WTC11 (cell line): ENCODE results near the gene ATF7.

ENCODE experiments used
- ETV6 ChIP-seq: sonication (generic); formaldehyde crosslinking; IDR thresholded peaks from 2 replicates; pipeline ENCODE4 v1.8.1; 2022; ENCODE audit warnings: mild to moderate bottlenecking, missing genetic modification reagents
- MXD4 ChIP-seq: fragments of 250-450 bp; sonication (Bioruptor Pico); IDR thresholded peaks from 2 replicates; pipeline ENCODE4 v1.8.0; 2021; ENCODE audit warnings: mild to moderate bottlenecking, moderate library complexity, borderline replicate concordance
- NFYB ChIP-seq: sonication (generic); formaldehyde crosslinking; conservative IDR thresholded peaks from 2 replicates; pipeline ENCODE4 v1.8.0; 2022; ENCODE audit warnings: low read depth, missing genetic modification reagents
- RELA ChIP-seq: sonication (generic); formaldehyde crosslinking; IDR thresholded peaks from 2 replicates; pipeline ENCODE4 v1.8.1; 2022; ENCODE audit warnings: missing genetic modification reagents, mild to moderate bottlenecking, borderline replicate concordance
- SMAD4 ChIP-seq: sonication (generic); formaldehyde crosslinking; IDR thresholded peaks from 2 replicates; pipeline ENCODE4 v1.8.0; 2022; ENCODE audit warnings: mild to moderate bottlenecking, missing genetic modification reagents
- SP1 ChIP-seq: sonication (generic); formaldehyde crosslinking; conservative IDR thresholded peaks from 2 replicates; pipeline ENCODE4 v1.8.1; 2022; ENCODE audit warnings: missing genetic modification reagents
- TP53 ChIP-seq: sonication (generic); formaldehyde crosslinking; IDR thresholded peaks from 2 replicates; pipeline ENCODE4 v1.8.1; 2023; ENCODE audit warnings: mild to moderate bottlenecking, missing genetic modification reagents
- ZBTB21 ChIP-seq: sonication (generic); formaldehyde crosslinking; IDR thresholded peaks from 2 replicates; pipeline ENCODE4 v1.8.1; 2023; ENCODE audit warnings: mild to moderate bottlenecking, missing genetic modification reagents, borderline replicate concordance
- TF ChIP-seq, protein P1 (sequence below): fragments of 250-450 bp; sonication (Bioruptor Pico); IDR thresholded peaks from 2 replicates; pipeline ENCODE4 v1.9.0; 2021; ENCODE audit warnings: mild to moderate bottlenecking, borderline replicate concordance
- TF ChIP-seq, protein P2 (sequence below): fragments of 200-600 bp; IDR thresholded peaks from 2 replicates; pipeline ENCODE4 v1.8.0; 2022; ENCODE audit warnings: antibody characterized with exemption
- TF ChIP-seq, protein P3 (sequence below): sonication (generic); formaldehyde crosslinking; IDR thresholded peaks from 2 replicates; pipeline ENCODE4 v1.8.0; 2023; ENCODE audit warnings: missing genetic modification reagents, mild to moderate bottlenecking, borderline replicate concordance
- TF ChIP-seq, protein P4 (sequence below): sonication (generic); formaldehyde crosslinking; IDR thresholded peaks from 2 replicates; pipeline ENCODE4 v1.8.0; 2022; ENCODE audit warnings: missing genetic modification reagents
- TF ChIP-seq, protein P5 (sequence below): sonication (generic); formaldehyde crosslinking; IDR thresholded peaks from 2 replicates; pipeline ENCODE4 v1.8.1; 2022; ENCODE audit warnings: mild to moderate bottlenecking, moderate library complexity, missing genetic modification reagents
- TF ChIP-seq, protein P6 (sequence below): sonication (generic); formaldehyde crosslinking; IDR thresholded peaks from 2 replicates; pipeline ENCODE4 v1.8.0; 2023; ENCODE audit warnings: mild to moderate bottlenecking, missing genetic modification reagents

DNA sequence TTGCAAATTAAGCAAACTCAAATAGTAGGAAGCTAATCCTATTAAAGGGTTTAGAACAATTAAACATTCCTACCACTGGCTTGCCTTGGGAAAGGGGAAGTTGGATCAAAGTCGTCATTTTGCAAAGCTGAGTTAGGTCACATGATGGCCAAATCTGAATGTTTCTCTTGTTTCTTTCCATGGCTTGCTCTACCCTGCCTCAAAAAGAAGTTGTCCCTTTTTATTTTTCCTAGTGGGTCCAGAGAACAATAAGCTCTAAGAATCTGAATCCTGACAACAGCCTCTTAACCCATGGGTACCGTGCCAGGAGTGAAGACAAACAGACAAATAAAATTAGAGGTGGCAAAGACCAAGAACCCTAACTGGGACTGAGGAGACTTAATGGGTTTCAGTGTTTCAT is 92.7 kb downstream of the ATF7 start:
- TF ChIP-seq MXD4 (CRISPR knock-in tag) (no peak), TP53 (CRISPR knock-in tag) (no peak), SP1 (CRISPR knock-in tag) (no peak), NFYB (CRISPR knock-in tag) (no peak), RELA (CRISPR knock-in tag) (no peak), ZBTB21 (CRISPR knock-in tag) (no peak), ETV6 (no peak), SMAD4 (CRISPR knock-in tag) (no peak)
- TF ChIP-seq, protein P1, sequence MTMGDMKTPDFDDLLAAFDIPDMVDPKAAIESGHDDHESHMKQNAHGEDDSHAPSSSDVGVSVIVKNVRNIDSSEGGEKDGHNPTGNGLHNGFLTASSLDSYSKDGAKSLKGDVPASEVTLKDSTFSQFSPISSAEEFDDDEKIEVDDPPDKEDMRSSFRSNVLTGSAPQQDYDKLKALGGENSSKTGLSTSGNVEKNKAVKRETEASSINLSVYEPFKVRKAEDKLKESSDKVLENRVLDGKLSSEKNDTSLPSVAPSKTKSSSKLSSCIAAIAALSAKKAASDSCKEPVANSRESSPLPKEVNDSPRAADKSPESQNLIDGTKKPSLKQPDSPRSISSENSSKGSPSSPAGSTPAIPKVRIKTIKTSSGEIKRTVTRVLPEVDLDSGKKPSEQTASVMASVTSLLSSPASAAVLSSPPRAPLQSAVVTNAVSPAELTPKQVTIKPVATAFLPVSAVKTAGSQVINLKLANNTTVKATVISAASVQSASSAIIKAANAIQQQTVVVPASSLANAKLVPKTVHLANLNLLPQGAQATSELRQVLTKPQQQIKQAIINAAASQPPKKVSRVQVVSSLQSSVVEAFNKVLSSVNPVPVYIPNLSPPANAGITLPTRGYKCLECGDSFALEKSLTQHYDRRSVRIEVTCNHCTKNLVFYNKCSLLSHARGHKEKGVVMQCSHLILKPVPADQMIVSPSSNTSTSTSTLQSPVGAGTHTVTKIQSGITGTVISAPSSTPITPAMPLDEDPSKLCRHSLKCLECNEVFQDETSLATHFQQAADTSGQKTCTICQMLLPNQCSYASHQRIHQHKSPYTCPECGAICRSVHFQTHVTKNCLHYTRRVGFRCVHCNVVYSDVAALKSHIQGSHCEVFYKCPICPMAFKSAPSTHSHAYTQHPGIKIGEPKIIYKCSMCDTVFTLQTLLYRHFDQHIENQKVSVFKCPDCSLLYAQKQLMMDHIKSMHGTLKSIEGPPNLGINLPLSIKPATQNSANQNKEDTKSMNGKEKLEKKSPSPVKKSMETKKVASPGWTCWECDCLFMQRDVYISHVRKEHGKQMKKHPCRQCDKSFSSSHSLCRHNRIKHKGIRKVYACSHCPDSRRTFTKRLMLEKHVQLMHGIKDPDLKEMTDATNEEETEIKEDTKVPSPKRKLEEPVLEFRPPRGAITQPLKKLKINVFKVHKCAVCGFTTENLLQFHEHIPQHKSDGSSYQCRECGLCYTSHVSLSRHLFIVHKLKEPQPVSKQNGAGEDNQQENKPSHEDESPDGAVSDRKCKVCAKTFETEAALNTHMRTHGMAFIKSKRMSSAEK (CRISPR knock-in tag): no peak
- TF ChIP-seq, protein P2, sequence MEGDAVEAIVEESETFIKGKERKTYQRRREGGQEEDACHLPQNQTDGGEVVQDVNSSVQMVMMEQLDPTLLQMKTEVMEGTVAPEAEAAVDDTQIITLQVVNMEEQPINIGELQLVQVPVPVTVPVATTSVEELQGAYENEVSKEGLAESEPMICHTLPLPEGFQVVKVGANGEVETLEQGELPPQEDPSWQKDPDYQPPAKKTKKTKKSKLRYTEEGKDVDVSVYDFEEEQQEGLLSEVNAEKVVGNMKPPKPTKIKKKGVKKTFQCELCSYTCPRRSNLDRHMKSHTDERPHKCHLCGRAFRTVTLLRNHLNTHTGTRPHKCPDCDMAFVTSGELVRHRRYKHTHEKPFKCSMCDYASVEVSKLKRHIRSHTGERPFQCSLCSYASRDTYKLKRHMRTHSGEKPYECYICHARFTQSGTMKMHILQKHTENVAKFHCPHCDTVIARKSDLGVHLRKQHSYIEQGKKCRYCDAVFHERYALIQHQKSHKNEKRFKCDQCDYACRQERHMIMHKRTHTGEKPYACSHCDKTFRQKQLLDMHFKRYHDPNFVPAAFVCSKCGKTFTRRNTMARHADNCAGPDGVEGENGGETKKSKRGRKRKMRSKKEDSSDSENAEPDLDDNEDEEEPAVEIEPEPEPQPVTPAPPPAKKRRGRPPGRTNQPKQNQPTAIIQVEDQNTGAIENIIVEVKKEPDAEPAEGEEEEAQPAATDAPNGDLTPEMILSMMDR: no peak
- TF ChIP-seq, protein P3, sequence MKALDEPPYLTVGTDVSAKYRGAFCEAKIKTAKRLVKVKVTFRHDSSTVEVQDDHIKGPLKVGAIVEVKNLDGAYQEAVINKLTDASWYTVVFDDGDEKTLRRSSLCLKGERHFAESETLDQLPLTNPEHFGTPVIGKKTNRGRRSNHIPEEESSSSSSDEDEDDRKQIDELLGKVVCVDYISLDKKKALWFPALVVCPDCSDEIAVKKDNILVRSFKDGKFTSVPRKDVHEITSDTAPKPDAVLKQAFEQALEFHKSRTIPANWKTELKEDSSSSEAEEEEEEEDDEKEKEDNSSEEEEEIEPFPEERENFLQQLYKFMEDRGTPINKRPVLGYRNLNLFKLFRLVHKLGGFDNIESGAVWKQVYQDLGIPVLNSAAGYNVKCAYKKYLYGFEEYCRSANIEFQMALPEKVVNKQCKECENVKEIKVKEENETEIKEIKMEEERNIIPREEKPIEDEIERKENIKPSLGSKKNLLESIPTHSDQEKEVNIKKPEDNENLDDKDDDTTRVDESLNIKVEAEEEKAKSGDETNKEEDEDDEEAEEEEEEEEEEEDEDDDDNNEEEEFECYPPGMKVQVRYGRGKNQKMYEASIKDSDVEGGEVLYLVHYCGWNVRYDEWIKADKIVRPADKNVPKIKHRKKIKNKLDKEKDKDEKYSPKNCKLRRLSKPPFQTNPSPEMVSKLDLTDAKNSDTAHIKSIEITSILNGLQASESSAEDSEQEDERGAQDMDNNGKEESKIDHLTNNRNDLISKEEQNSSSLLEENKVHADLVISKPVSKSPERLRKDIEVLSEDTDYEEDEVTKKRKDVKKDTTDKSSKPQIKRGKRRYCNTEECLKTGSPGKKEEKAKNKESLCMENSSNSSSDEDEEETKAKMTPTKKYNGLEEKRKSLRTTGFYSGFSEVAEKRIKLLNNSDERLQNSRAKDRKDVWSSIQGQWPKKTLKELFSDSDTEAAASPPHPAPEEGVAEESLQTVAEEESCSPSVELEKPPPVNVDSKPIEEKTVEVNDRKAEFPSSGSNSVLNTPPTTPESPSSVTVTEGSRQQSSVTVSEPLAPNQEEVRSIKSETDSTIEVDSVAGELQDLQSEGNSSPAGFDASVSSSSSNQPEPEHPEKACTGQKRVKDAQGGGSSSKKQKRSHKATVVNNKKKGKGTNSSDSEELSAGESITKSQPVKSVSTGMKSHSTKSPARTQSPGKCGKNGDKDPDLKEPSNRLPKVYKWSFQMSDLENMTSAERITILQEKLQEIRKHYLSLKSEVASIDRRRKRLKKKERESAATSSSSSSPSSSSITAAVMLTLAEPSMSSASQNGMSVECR: no peak
- TF ChIP-seq, protein P4, sequence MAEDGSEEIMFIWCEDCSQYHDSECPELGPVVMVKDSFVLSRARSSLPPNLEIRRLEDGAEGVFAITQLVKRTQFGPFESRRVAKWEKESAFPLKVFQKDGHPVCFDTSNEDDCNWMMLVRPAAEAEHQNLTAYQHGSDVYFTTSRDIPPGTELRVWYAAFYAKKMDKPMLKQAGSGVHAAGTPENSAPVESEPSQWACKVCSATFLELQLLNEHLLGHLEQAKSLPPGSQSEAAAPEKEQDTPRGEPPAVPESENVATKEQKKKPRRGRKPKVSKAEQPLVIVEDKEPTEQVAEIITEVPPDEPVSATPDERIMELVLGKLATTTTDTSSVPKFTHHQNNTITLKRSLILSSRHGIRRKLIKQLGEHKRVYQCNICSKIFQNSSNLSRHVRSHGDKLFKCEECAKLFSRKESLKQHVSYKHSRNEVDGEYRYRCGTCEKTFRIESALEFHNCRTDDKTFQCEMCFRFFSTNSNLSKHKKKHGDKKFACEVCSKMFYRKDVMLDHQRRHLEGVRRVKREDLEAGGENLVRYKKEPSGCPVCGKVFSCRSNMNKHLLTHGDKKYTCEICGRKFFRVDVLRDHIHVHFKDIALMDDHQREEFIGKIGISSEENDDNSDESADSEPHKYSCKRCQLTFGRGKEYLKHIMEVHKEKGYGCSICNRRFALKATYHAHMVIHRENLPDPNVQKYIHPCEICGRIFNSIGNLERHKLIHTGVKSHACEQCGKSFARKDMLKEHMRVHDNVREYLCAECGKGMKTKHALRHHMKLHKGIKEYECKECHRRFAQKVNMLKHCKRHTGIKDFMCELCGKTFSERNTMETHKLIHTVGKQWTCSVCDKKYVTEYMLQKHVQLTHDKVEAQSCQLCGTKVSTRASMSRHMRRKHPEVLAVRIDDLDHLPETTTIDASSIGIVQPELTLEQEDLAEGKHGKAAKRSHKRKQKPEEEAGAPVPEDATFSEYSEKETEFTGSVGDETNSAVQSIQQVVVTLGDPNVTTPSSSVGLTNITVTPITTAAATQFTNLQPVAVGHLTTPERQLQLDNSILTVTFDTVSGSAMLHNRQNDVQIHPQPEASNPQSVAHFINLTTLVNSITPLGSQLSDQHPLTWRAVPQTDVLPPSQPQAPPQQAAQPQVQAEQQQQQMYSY (CRISPR knock-in tag): no peak
- TF ChIP-seq, protein P5, sequence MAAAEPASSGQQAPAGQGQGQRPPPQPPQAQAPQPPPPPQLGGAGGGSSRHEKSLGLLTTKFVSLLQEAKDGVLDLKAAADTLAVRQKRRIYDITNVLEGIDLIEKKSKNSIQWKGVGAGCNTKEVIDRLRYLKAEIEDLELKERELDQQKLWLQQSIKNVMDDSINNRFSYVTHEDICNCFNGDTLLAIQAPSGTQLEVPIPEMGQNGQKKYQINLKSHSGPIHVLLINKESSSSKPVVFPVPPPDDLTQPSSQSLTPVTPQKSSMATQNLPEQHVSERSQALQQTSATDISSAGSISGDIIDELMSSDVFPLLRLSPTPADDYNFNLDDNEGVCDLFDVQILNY (CRISPR knock-in tag): no peak
- TF ChIP-seq, protein P6, sequence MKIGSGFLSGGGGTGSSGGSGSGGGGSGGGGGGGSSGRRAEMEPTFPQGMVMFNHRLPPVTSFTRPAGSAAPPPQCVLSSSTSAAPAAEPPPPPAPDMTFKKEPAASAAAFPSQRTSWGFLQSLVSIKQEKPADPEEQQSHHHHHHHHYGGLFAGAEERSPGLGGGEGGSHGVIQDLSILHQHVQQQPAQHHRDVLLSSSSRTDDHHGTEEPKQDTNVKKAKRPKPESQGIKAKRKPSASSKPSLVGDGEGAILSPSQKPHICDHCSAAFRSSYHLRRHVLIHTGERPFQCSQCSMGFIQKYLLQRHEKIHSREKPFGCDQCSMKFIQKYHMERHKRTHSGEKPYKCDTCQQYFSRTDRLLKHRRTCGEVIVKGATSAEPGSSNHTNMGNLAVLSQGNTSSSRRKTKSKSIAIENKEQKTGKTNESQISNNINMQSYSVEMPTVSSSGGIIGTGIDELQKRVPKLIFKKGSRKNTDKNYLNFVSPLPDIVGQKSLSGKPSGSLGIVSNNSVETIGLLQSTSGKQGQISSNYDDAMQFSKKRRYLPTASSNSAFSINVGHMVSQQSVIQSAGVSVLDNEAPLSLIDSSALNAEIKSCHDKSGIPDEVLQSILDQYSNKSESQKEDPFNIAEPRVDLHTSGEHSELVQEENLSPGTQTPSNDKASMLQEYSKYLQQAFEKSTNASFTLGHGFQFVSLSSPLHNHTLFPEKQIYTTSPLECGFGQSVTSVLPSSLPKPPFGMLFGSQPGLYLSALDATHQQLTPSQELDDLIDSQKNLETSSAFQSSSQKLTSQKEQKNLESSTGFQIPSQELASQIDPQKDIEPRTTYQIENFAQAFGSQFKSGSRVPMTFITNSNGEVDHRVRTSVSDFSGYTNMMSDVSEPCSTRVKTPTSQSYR (CRISPR knock-in tag): no peak
